WTC11 (cell line): ENCODE data around the gene DNASE1L2.

ENCODE experiments used
- CTCF ChIP-seq: fragments of 200-600 bp; IDR thresholded peaks from 2 replicates; pipeline ENCODE4 v1.8.0; 2022; ENCODE audit warnings: antibody characterized with exemption
- IRF1 ChIP-seq: sonication (generic); formaldehyde crosslinking; IDR thresholded peaks from 2 replicates; pipeline ENCODE4 v1.8.0; 2023; ENCODE audit warnings: missing genetic modification reagents
- MAX ChIP-seq: sonication (generic); formaldehyde crosslinking; IDR thresholded peaks from 2 replicates; pipeline ENCODE4 v1.8.0; 2022; ENCODE audit warnings: mild to moderate bottlenecking, missing genetic modification reagents
- MXD4 ChIP-seq: fragments of 250-450 bp; sonication (Bioruptor Pico); IDR thresholded peaks from 2 replicates; pipeline ENCODE4 v1.8.0; 2021; ENCODE audit warnings: mild to moderate bottlenecking, moderate library complexity, borderline replicate concordance
- NR2C2 ChIP-seq: sonication (generic); formaldehyde crosslinking; IDR thresholded peaks from 2 replicates; pipeline ENCODE4 v1.8.0; 2022; ENCODE audit warnings: mild to moderate bottlenecking, missing genetic modification reagents
- SP1 ChIP-seq: sonication (generic); formaldehyde crosslinking; conservative IDR thresholded peaks from 2 replicates; pipeline ENCODE4 v1.8.1; 2022; ENCODE audit warnings: missing genetic modification reagents
- USF2 ChIP-seq: sonication (generic); formaldehyde crosslinking; IDR thresholded peaks from 2 replicates; pipeline ENCODE4 v1.8.1; 2023; ENCODE audit warnings: mild to moderate bottlenecking, missing genetic modification reagents, moderate library complexity

- no peak for TF ChIP-seq SP1 (CRISPR knock-in tag)
- no peak for TF ChIP-seq MXD4 (CRISPR knock-in tag)
- no peak for TF ChIP-seq CTCF
- TF ChIP-seq MAX (CRISPR knock-in tag) = no peak
- TF ChIP-seq NR2C2 (CRISPR knock-in tag) = no peak
- no peak for TF ChIP-seq USF2 (CRISPR knock-in tag)
- TF ChIP-seq IRF1 = no peak
Observed at GRCh38 chr16:2252806-2253148, 16.5 kb downstream of the DNASE1L2 start.
